ELF-1 (cell line): ENCODE results near the gene MYL5.
"Not testable (repeated sequence)": the region's sequence is repeated elsewhere in the genome, so short reads cannot be mapped to it uniquely, and the experiment has no call there.

Experiments used
- DNase-seq: peaks from one replicate; pipeline ENCODE4 v3.0.0-alpha.2; 2016; ENCODE audit warnings: low read depth, low spot score

The MYL5 gene

DNA sequence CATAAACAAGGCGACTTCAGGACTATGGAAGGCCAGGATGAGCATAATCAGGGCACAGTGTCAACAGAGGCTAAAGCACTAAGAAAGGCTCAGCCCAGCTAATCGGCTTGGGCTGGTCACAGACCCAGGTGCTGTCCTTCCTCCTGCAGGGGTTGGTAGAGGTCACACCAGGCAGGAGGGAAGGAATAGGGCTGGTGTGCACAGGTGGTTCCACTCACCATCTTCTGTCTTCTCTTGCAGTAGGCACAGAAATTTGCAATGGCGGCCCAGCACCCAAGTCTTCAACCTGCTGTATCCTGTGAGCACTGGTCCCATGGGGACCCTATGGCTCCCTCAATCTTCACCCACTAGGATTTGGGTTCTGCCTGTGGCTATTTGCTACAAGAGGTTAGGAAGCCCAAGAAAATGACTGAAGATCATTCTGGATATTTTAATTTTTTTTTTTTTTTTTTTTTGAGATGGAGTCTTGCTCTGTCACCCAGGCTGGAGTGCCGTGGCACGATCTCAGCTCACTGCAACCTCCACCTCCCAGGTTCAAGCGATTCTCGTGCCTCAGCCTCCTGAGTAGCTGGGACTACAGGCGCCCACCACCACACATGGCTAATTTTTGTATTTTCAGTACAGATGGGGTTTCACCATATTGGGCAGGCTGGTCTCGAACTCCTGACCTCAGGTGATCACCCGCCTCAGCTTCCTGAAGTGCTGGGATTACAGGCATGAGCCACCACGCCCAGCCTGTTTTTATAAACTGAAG is 4.4 kb upstream of the MYL5 start:
- DNase-seq, result not testable (repeated sequence)

DNA sequence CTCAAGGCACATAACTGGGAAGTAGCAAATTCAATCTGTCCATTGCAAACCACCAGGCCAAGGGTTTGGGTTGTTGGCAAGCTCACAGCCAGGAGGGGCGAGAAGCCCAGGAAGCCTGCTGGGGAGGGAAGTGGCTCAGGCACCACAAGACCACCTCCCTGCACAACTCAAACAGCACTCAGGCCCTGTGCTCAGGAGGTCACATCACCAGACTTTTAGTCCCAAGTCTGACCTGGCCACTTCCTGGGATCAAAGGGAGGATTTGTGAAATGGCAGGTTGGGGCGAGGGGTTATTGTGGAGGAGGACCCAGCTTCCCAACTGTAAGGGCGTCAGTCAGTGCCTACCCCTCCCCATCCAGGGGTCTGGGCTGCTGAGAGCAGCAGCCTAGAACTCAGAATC is 2.6 kb upstream of the MYL5 start:
- no peak for DNase-seq

DNA sequence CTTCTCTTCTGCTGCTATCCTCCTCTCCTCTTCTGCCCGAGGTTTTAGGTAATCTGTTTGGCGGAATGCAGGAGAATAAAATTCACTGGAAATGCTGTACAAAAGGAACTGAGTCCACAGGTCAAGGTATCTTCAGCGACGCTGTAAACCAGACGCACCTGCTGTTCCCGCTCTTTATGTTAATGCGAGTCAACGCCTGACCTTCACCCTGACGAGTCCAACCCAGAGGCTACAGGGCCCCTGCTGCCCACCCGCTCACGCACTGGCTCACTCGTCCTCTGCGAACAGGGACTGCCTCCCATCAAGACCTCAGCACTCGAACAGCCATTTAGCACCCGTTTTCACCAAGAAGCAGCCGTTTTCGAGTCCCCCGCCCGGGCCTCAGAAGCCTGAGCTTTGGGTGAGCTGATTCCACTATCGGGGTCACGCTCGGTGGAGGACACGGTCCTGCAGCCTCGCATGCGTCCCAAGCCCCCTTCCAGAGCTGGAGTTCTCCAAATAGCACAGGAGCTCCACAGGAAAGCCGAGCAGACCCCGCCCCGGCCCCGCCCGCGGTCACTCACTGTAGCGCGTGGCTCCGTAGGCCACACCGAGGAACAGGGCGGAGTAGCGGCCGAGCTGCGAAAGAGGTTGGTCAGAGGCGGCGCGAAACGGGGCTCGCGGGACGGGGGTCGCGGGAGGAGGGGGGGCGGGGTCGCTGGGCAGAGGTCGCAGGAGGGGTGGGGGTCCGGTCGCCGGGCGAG is 822 bp upstream of the MYL5 start:
- no peak for DNase-seq

DNA sequence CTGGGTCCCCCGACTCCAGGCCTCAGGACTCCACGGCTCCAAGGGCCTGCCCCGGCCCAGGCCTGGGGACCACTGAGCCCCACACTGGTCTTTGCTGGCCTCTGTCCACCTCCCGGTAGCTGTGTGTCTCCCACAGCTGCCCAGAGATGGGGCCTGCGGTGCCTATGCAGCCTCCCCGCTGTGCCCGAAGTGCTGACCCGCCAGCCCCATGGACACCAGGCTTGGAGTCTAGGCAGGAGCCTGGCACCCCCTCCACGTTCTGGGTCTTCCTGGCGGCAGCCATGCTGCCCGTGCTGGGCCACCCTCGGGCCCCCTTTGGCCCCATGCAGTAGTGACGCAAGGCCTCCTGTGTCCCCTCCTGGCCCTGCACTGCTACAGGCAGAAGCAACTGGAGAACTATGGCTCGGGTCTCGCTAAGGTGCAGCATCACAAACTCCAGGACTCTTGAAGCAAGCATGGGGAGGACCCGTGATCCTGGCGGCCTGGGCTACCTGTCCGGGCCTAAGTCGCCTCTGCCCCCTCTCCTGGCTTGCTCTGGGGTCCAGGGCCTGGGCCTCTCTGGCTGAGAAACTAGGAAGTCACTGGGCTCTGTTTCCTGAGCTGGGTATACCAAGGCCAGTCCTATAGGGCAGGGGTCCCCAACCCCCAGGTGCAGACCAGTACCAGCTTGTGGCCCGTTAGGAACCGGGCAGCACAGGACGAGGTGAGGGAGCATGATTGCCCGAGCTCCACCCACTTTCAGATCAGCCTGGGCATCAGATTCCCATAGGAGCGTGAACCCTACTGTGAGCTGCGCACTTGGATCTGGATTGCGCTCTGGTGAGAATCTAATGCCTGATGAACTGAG is 917 bp downstream of the MYL5 start:
- no peak for DNase-seq

DNA sequence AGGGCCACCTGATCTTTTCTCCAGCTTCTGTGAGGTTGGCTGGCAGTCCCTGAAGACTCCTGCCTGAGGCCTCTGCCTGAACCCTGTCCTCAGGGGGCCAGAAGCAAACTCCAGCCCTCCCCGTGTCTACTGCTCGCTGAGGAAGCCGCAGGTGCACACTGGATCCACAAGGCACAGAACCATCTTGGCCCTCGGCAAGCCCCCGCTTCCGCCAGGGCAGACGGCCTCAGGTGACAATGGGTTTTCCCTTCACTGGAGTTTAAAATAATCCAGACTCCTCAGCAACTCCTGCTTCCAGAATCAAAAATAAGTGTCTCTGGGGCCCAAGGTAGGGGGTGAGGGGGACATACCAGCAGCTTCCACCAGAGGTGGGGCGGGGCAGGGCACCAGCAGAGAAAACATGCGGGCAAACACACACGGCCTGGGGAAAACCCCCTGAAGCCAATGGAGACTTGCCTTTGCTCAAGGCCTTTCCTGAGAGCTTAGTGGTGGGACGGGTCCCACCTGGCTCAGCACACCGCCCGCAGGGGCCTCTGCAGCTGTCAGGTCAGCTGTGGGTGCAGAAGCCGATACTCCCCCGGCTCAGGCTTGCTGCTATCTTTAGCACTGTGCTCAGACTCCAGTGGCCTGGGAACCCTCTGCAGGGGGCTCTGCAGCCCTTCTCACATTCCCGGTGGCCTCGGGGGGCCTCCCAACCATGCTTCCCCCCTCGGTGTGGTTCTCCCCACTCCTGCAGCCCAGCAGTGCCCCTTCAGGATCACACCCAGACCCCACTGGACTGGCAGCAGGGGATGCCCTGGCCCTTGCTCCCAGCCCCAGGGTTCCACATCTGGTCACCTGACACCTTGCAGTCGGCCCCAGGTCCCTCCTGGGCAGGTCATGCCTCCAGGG is 1.9 kb downstream of the MYL5 start:
- DNase-seq, result no peak

DNA sequence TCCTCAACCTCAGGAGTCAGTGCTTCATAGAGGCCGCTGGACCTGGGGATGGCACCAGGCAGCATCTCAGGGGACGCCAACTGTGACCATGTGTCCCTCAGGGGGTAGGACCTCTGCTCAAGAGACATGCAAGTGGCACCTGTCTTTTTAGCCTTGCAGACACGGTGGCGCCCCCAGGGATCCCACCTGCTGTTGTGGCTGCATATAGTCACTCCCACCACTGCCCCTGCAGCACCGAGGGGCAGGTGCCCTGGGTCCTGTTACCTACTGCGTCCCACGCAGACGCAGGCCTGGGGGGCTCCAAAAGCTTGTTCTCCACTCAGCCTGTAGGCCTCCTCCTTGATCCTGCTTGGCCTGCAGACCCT is 2.5 kb downstream of the MYL5 start:
- DNase-seq, result no peak

DNA sequence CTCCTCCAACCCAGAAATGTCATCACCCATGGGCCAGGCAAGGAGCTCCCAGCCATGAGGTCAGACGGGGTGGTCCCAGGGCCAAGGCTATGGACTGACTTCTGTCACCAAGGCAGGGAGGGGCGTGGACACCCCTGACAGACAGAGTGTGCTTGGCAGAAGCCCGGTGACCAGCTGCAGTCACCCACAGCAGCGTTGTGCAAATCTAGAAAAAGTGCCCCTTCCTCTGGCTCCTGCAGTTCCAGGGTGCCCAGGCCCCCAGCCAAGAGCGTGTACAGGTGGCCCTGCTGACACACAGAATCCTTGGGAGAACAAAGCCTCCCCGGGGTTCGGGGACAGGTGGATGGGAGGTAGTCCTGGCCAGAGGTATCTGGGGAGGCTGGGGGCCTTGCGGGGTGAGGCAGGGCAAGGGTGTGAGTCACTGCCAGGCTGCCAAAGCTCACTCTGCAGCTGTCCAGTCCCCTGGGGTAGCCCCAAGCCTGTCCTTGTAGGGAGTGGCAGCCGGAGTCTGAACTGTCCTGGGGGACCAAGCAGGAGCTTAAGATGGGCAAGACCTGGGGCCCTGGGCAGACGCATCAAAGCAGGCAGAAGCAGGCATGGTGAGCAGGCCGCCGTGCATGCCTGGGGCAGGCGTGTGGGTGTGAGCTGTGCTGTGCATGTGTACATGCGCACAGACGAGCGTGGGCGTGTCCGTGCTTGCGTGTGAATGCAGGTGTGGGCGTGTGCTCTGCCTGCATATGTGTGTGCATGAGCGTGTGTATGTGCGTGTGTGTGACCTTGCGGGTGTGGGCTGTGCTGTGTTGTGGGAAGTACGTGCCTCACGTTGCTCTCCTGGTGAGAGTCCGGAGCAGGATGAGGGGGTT is 3.3 kb downstream of the MYL5 start:
- no peak for DNase-seq

DNA sequence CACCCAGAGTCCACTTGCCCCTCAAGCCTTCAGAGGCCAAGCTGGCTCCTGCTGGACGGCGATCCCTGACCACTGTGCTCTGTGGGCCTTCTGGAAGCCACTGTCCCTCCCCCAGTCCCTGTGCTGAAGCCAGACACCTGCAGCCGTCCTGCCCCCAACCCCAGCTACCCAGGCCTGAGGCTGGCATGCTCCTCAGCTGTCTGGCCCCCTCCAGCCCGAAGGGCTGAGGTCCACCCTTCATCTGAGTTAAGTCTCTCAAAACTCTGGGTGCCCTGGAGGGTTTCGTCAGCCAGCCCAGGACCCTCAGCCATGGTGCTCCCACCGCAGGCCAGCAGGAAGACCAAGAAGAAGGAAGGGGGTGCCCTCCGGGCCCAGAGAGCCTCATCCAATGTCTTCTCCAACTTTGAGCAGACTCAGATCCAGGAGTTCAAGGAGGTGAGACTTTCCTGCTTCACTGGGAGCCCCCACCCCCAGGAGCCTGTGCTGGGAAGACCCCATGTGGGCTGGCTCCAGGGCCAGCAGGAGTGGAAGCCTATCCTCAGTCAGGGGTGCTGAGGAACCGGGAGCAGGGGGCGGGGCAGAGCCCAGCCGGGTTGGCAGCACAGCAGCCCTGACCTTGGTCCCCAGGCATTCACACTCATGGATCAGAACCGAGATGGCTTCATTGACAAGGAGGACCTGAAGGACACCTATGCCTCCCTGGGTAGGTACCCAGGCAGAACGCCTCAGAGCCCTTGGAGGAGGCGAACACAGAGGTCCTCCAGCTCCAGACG is 4.2 kb downstream of the MYL5 start:
- DNase-seq, result no peak

DNA sequence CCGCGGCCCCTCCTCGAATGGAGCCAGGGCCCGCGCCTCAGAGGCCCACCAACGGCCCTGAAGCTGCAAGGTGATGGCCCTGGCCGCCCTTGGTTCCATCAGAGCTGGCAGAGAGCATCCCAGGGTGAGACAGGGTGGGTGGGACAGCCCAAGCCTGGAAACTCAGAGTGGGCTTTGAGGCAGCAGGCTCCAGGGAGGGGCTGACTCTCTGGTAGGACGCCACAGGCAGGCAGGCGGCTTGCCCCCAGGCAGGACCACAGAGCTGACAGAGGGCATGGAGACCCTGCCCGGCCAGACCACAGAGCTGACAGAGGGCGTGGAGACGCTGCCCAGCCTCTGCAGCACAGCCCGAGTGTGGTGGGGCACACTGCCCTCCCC is 4.8 kb downstream of the MYL5 start:
- DNase-seq, result no peak

DNA sequence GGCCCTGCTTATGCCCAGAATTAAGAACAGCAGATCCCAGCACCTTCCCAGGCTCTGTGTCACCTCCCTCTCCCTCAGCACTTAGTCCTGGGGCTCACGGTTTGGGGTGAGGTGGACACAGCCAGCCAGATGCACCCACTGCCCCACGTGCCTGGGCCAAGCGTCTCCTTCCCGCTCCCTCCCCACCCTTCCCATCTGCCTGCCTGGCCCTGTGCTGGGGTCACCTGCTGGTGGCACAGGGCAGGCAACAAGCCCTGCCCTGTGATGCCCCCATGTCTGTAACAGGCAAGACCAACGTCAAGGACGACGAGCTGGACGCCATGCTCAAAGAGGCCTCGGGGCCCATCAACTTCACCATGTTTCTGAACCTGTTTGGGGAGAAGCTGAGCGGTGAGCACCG is 5.3 kb downstream of the MYL5 start:
- DNase-seq, result no peak

DNA sequence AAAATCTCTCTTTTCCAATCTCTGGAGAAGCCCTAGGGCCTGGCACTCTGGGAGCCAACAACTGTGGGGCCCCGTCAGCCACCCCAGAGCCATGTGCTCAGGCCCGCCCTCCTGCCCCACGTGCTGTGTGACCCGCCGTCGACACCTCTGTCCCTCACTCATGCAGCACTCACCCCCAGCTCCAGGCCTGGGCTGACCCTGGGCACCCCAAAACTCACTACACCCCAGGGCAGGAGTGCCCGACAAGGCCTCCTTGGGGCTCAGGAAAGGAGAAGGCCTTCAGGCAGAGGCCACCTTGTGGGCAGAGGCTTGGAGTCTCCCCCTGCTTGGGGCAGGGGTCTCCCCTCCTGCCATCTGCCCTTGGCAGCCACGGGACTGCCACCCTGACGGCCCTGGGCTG is 5.7 kb downstream of the MYL5 start:
- DNase-seq, result no peak

DNA sequence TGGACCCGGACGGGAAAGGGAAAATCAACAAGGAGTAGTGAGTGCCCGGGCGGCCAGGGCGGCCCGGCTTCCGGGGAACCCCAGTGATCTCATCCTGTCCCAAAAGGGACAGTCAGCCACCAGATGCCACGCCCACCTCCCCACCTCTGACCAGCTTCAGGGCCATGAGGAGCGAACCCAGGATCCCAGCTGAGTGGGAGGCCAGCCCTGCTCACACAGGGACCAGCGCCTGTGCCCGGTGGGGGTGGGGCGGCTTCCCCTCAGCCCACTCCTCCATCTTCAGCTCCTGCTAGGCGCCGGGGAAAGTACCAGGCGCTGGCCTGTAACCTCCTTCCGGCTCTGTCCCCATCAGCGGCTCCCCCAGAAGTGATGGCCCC is 6.2 kb downstream of the MYL5 start:
- DNase-seq, result no peak

DNA sequence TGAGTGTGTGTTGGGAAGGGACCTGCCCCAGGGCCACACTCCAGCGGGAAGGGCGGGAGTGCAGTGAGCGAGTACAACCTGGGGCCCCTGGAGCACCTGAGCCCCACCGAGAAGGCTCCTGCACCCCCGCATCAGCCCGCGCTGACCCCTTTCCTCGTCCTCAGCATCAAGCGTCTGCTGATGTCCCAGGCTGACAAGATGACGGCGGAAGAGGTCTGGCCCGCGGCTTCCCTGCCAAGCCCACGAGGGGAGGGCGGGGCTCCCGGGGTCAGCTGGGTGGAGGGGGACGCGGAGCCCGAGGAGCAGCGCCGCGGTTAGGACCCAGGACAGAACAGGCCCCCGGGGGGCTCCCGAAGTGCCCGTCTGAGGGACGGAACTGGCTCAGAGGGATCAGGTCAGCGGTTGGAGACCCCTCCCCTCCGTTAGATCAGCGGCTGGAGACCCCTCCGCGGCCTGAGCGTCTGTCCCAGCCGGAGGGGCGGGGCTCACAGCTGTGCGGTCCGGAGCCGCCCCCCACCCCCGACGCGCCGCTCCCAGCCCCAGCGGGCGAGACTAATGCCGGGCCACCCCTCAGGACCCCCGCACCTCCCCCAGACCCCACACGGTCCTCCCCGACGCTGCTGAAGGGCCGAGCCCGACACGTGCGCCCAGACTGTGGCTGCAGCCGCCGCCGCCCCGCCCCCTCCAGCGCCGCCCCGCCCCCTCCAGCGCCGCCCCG is 6.7 kb downstream of the MYL5 start:
- DNase-seq, result peak; percentile 70

DNA sequence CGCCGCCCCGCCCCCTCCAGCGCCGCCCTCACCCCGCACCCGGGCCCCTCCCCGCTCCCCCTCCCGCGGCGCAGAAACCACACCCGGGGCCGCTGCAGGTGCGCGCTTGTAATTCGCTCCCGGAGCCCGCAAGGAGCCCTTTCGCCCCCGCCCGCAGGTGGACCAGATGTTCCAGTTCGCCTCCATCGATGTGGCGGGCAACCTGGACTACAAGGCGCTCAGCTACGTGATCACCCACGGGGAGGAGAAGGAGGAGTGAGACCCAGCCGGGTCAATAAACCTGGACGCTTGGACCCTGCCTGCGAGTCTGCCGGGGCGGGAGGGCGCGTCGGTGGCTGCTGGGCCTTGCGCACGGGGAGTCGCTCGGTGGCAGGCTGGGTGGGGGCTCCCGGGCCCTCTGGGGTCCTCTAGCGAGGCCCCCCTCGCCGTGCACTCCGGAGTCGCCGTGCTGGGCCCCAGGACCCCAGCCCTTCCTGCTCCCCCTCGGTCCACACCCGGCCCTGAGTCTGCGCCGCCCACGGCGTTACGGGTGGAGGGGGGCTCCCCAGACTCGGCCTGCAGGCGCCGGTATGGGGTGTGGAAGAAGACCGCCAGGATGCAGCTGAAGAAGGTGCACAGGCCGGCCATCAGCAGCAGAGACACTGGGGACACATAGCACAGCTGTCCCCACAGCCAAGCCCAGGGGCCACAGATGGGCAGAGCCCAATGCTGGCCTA is 7.6 kb downstream of the MYL5 start:
- peak; percentile 56 for DNase-seq

DNA sequence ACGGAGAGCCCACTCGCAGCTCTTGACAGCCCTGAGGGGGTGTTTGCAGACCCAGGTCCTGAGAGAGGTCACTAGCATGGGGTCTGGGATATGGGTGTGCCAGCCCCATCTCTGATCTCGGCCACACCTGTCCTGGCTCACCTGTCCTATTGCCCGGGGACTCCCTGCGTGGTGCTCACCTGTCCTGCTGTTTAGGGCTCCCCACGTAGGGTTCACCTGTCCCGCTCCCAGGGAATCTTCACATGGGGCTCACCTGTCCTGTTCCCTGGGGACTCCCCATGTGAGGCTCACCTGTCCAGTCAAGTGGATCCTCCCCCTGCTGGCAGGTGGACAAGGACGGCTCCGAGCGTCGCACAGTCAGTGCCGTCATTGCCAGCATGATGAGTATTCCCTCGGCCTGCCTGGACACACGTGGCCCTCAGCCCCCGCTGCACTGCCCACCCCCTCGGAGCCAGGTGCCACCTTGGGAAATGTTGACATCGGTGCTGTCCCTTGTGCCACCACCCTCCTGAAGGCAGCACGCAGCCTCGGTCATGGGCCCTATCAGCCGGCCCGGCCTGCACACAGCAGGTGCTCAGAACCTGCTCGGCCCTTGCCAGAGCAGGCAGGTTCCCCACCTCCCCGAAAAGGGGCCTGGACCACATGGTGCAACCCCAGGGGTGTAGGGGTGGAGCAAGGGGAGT is 8.3 kb downstream of the MYL5 start:
- no peak for DNase-seq

DNA sequence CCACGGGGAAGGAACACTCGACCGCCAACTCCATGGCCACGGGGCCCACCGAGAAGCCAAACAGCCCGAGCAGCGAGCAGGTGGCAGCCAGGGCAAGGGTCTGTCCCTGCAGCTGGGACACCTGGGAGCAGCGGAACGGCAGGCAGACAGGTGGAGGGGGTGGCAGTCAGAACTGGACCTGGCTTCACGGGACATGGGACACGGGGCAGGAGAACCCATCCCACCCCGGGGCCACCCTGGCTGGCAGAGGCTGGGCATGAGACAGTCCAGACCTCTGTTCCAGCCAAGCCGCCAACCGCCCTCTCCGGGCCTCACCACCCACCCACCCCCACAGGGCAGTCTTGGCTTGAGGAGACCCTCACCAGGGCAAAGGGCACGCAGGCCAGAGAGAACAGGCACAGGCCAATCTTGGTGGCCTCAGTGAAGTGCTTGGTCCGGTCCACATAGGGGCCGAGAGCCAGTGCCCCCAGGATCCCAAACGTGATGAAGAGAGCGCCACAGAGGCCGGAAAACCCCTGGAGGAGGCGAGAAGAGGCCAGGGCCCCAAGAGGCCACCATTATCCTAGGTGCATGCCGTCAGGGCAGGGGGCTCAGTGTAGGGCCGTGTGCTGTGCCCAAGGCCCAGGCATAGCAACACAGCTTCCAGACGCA is 9.0 kb downstream of the MYL5 start:
- no peak for DNase-seq

DNA sequence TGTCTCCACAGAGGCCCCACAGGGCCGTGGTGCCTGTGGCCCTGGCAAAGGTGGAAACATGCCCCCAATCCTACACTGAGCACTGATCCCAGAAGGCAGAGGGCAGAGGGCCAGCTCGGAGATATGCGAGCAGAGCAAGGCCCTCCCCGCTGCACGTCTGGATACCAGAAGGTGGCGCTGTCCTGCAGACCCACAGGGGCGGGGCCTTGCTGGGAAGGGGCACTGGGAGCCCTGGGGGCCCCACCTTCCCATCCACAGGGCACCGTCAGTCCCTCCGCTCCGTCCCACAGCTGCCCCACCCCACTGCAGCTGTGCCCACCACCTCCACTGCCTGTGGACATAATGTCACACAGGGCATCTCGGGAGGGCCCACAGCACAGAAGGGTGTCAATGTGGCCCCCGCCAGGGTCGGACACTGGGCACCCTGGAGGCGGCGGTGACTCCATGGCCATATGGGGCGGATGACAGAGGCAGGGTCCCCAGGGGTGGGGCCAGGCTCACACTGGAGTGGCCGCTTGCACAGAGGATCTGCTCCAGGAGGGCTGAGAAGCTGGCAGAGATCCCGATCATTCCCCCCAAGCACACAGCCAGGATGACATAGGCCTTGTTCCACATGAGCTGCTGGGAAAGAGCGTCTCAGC is 9.8 kb downstream of the MYL5 start:
- DNase-seq, result peak; percentile 87
